NT2/D1 (cell line): ENCODE data around the gene FKBP1B.

ENCODE experiments used
- YY1 ChIP-seq: IDR thresholded peaks from 2 replicates; pipeline ENCODE4 v1.6.1; 2011; ENCODE audit not compliant: insufficient read length, insufficient read depth
- ZNF274 ChIP-seq: IDR thresholded peaks from 2 replicates; pipeline ENCODE4 v1.6.1; 2011; ENCODE audit warnings: mild to moderate bottlenecking, low read depth, low read length

DNA sequence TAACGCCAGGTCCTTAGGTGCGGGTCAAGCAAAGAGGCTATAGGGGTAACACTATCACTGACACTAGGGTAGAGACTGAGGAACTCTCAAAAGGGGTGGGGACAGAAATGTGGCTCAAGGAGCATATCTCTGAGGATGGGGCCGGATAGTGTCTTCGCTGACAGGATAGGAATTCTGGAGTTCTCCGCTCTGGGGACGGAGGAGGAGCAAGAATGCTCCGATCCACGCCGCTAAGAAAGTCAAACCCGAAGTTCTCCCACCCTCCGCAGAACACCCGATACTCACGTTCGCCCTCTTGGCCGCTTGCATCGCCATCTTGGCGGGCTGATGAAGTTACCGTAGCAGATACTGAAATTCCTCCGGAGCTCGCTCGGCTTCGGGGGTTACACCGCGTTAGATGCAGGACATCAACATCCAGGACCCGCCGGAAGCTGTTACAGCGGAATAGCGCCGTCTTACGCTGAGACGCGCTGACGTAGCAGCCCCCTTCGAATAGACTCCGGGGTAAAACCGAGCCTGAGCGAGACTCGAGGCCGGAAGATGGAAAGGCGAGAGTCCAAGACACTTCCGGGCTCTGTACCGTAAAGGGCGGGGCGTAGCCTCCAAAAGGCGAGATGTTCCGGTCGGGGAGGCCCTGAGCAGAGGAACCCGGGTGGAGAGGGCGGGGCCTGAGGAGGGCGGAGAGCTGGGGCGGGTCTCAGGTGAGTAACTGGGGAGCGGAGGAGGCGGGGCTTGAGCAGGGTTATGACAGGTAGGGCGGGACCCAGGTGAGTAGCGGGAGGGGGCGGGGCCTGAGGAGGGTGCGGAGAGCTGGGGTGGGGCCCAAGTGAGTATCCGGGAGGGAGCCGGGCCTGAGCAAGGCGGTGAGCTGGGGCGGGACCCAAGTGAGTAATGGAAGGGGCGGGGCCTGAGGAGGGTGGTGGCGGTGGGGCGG is 26.6 kb downstream of the FKBP1B start, which contains the start of gene SF3B6:
- TF ChIP-seq ZNF274 (no peak), YY1 (no peak)
